OCI-LY7 (cell line): ENCODE measurements around the gene ING4. TPM values are rescaled to one million over a fixed set of nuclear protein-coding genes. Genes with fewer than 3 reads are reported as not detected.
A peak's percentile ranks its signal among the peaks of the same experiment; 100 is the strongest.

Experiments
- BruUV-seq: library from RNA; stranded (reverse); fragments of 400-500 nt; replicated peaks from 2 replicates; lab custom pipeline; 2021; lab: Mats Ljungman, UMichigan
- CTCF ChIA-PET: fragments of 300-600 bp; sonication (Branson Sonifier 250); formaldehyde crosslinking; loops from one replicate; lab custom pipeline; 2022; ENCODE audit warnings: antibody characterized with exemption; ENCODE audit not compliant: unreplicated experiment; lab: Charles Lee
- POLR2A ChIA-PET: fragments of 300-600 bp; sonication (Branson Sonifier 250); formaldehyde crosslinking; loops from one replicate; lab custom pipeline; 2022; ENCODE audit warnings: antibody characterized with exemption; lab: Charles Lee
- DNase-seq: peaks from one replicate; pipeline ENCODE4 v3.0.0-alpha.2; 2015; ENCODE audit warnings: low spot score
- H2AFZ ChIP-seq: fragments of 200-600 bp; sonication (generic), shearing (Covaris generic); 2 replicates; pipeline ENCODE4 v1.6.1; 2014; ENCODE audit warnings: mild to moderate bottlenecking, antibody characterized with exemption, low read length, moderate library complexity
- H3K27ac ChIP-seq: fragments of 200-600 bp; sonication (generic); 2 replicates; pipeline ENCODE4 v1.5.1; 2014; ENCODE audit warnings: mixed run types, low read depth, mild to moderate bottlenecking, moderate library complexity, low read length, inconsistent platforms; ENCODE audit not compliant: poor library complexity, severe bottlenecking
- H3K36me3 ChIP-seq: fragments of 200-600 bp; sonication (generic); 2 replicates; pipeline ENCODE4 v1.6.1; 2014; ENCODE audit warnings: mild to moderate bottlenecking, antibody characterized with exemption, low read length, moderate library complexity, mixed read lengths; ENCODE audit not compliant: insufficient read depth
- H3K4me1 ChIP-seq: fragments of 200-600 bp; sonication (generic); 2 replicates; pipeline ENCODE4 v1.5.1; 2014; ENCODE audit warnings: mild to moderate bottlenecking, low read length; ENCODE audit not compliant: insufficient read depth, poor library complexity, severe bottlenecking
- H3K4me2 ChIP-seq: fragments of 200-600 bp; sonication (generic); 2 replicates; pipeline ENCODE4 v1.6.1; 2014; ENCODE audit warnings: mild to moderate bottlenecking, low read length
- H3K4me3 ChIP-seq: fragments of 200-600 bp; sonication (generic); 2 replicates; pipeline ENCODE4 v1.5.1; 2014; ENCODE audit warnings: mild to moderate bottlenecking, low read depth, low read length; ENCODE audit not compliant: poor library complexity, severe bottlenecking
- H3K79me2 ChIP-seq: fragments of 200-600 bp; sonication (generic); 2 replicates; pipeline ENCODE4 v1.6.1; 2016; ENCODE audit warnings: low read depth, mild to moderate bottlenecking, low read length, moderate library complexity, mixed read lengths; ENCODE audit not compliant: insufficient read depth
- H3K9me2 ChIP-seq: fragments of 200-600 bp; sonication (generic); 2 replicates; pipeline ENCODE4 v1.6.1; 2016; ENCODE audit warnings: mild to moderate bottlenecking, low read length, mixed read lengths; ENCODE audit not compliant: insufficient read depth
- H3K9me3 ChIP-seq: fragments of 200-600 bp; sonication (generic); 2 replicates; pipeline ENCODE4 v1.6.1; 2014; ENCODE audit warnings: mild to moderate bottlenecking, mixed run types, low read length, mixed read lengths
- H4K20me1 ChIP-seq: fragments of 200-600 bp; sonication (generic); 2 replicates; pipeline ENCODE4 v1.6.1; 2014; ENCODE audit warnings: mild to moderate bottlenecking, antibody characterized with exemption, low read length, moderate library complexity, mixed read lengths; ENCODE audit not compliant: insufficient read depth
- CTCF ChIP-seq: fragments of 200-600 bp; sonication (generic); conservative IDR thresholded peaks from 2 replicates; pipeline ENCODE4 v1.5.1; 2014; ENCODE audit warnings: mild to moderate bottlenecking, antibody characterized with exemption, low read length, moderate library complexity, mixed read lengths
- EZH2phosphoT487 ChIP-seq: fragments of 200-600 bp; sonication (generic); IDR thresholded peaks from 2 replicates; pipeline ENCODE4 v1.6.1; 2018; ENCODE audit warnings: low read depth, borderline replicate concordance, mild to moderate bottlenecking, mixed run types, antibody characterized with exemption, low read length, moderate library complexity, mixed read lengths
- intact Hi-C: fragments of 100-400 bp; cut with micrococcal nuclease; formaldehyde crosslinking; loops from one replicate; pipeline ENCODE4 v1.10.0; 2022; ENCODE audit not compliant: unreplicated experiment
- total RNA-seq, 2 experiments: library from RNA; depleted of rRNA in 1 of 2; stranded (reverse); fragments of >200 nt in 1 of 2; shearing (Covaris generic) in 1 of 2; gene quantifications; 2 replicates each; pipeline ENCODE4 v1.2.3, GENCODE V29; 2014 to 2022

ING4 gene
- total RNA-seq, 2 experiments from 2014 or later: 27.1 to 30.8 TPM

GRCh38 chr12:6613776-6614512 is 49.0 kb downstream of the ING4 start:
- BruUV-seq: no TSS peak
- Histone ChIP-seq H3K27ac (peak overlapping the region; percentile 18), H3K36me3 (peaks cover 7% of the 10 kb centered on the region; the same call in 1 of the 2 replicates), H3K9me2 (no peaks in the 10 kb centered on the region), H2AFZ (no peak overlapping the region), H3K4me1 (peaks cover 36% of the 10 kb centered on the region), H3K9me3 (no peaks in the 10 kb centered on the region), H3K4me3 (no peak overlapping the region), H3K4me2 (no peak overlapping the region), H4K20me1 (no peaks in the 10 kb centered on the region), H3K79me2 (no peaks in the 10 kb centered on the region)
- POLR2A ChIA-PET: interaction anchor here (0.5 to 1.9 kb wide), 6 partner anchors 11 to 123 kb away, joined by 3 to 11 read pairs (median 3); partner anchors contain the start of gene COPS7A
- CTCF ChIA-PET: interaction anchor here (0.6 to 1.5 kb wide), 6 partner anchors 11 to 202 kb away, joined by 3 to 6 read pairs (median 4); partner anchors contain the start of genes LPAR5 and NOP2
- DNase-seq: peak; percentile 42
- intact Hi-C loops: no loop called here
- TF ChIP-seq CTCF (peak; percentile 48; the same call in 1 of the 2 replicates), EZH2phosphoT487 (no peak)

GRCh38 chr12:6613015-6613775 is 49.7 kb downstream of the ING4 start:
- CTCF ChIA-PET: interaction anchor here (0.6 to 1.5 kb wide), 5 partner anchors 10 to 141 kb away, joined by 3 to 6 read pairs (median 4); partner anchors contain the start of gene LPAR5
- Histone ChIP-seq H3K9me2 (no peaks in the 10 kb centered on the region), H2AFZ (peak overlapping the region; percentile 88; the same call in 1 of the 2 replicates), H3K79me2 (no peaks in the 10 kb centered on the region), H3K4me1 (peaks cover 40% of the 10 kb centered on the region), H4K20me1 (no peaks in the 10 kb centered on the region), H3K27ac (peak overlapping the region; percentile 84), H3K36me3 (no peaks in the 10 kb centered on the region), H3K4me2 (peak overlapping the region; percentile 80), H3K9me3 (no peaks in the 10 kb centered on the region), H3K4me3 (peak overlapping the region; percentile 54)
- no TSS peak for BruUV-seq
- DNase-seq: peak; percentile 30
- intact Hi-C loops: no loop called here
- TF ChIP-seq CTCF (no peak), EZH2phosphoT487 (no peak)
- POLR2A ChIA-PET: interaction anchor here (0.5 to 1.9 kb wide), 13 partner anchors 9 to 139 kb away, joined by 3 to 11 read pairs (median 3); partner anchors contain the start of genes COPS7A, NOP2 and ZNF384
